Prostate gland (tissue), 2 donors: ENCODE measurements around the gene INPP5K. TPM values are rescaled to one million over a fixed set of nuclear protein-coding genes. Genes with fewer than 3 reads are reported as not detected.

Experiments used
- DNase-seq: peaks from one replicate; pipeline ENCODE4 v3.0.0-alpha.2; 2019; ENCODE audit warnings: low spot score
- H3K27ac ChIP-seq, 2 donors: fragments of 200-600 bp; sonication (generic); 2 replicates each; pipeline ENCODE4 v1.5.1; 2017 to 2019
- H3K27me3 ChIP-seq: fragments of 200-600 bp; sonication (generic); replicated peaks from 2 replicates; pipeline ENCODE4 v1.5.1; 2019; ENCODE audit not compliant: insufficient read depth
- H3K36me3 ChIP-seq, 2 donors: fragments of 200-600 bp; sonication (generic); 1 replicate in 1 of 2; 2 replicates in 1 of 2; pipeline versions ENCODE4 v1.5.1 to v1.8.1; 2017 to 2019
- H3K4me1 ChIP-seq: fragments of 200-600 bp; sonication (generic); replicated peaks from 2 replicates; pipeline ENCODE4 v1.5.1; 2019
- H3K4me3 ChIP-seq, 2 donors: fragments of 200-600 bp; sonication (generic); 2 replicates each; pipeline ENCODE4 v1.5.1; 2017 to 2019
- H3K9me3 ChIP-seq: fragments of 200-600 bp; sonication (generic); 2 replicates; pipeline ENCODE4 v1.5.1; 2017
- POLR2A ChIP-seq: fragments of 450-650 bp; IDR thresholded peaks from one replicate; pipeline ENCODE4 v1.6.1; 2016; ENCODE audit warnings: antibody characterized with exemption, mild to moderate bottlenecking
- POLR2AphosphoS5 ChIP-seq: sonication (generic); formaldehyde crosslinking; IDR thresholded peaks from one replicate; pipeline ENCODE4 v1.6.1; 2017; ENCODE audit warnings: antibody characterized with exemption
- WGBS: methylation state at CpG from one replicate; pipeline ENCODE4 v1.1.5; 2018; 5-methylcytosine and 5-hydroxymethylcytosine counted together
- intact Hi-C: fragments of 100-400 bp; cut with DNase I; formaldehyde crosslinking; loops from one replicate; pipeline ENCODE4 v1.14.2; 2022
- total RNA-seq, 2 donors: library from RNA; depleted of rRNA; stranded (reverse); fragments of >200 nt; gene quantifications; one replicate each; pipeline ENCODE4 v1.1.0, GENCODE V29; 2016
- TF ChIP-seq, protein P1 (sequence below), 4 experiments: fragments of 200-600 bp in 2 of 4; fragments of 450-650 bp in 2 of 4; sonication (generic) in 2 of 4; IDR thresholded peaks; 1 replicate in 3 of 4; 2 replicates in 1 of 4; pipeline ENCODE4 v1.5.1; 2016 to 2019; ENCODE audit warnings: antibody characterized with exemption in 4 of 4, mild to moderate bottlenecking in 2 of 4, moderate library complexity in 2 of 4

INPP5K gene
- total RNA-seq, 2 donors from 2014 or later, result 82.7 to 87.4 TPM

DNA sequence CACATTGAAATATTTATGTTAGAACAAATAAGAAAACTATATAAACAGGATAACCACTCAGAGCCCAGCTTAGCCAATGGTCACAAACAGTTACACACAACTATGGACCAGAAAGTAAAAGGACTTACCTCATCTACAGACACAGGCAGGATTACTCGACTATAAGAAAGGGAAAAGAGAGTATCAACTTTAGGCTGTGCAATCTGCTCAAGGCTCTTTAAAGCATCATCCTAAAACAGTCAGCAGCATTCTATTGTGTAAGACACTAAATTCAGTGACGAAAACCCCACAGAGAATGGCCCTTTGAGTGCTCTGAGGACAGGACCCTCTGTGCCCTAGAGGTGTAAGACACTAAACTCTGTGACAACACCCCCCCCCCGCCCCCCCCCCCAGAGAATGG is 42.0 kb upstream of the INPP5K start:
- Histone ChIP-seq H3K27me3 (no peaks in the 10 kb centered on the region), H3K36me3 (no peaks in the 10 kb centered on the region), H3K27ac (no peak overlapping the region), H3K4me1 (peaks cover 33% of the 10 kb centered on the region), H3K9me3 (no peaks in the 10 kb centered on the region), H3K4me3 (no peak overlapping the region)
- WGBS, result 66% methylated on average over 3 of the region's 3 CpGs
- no peak for TF ChIP-seq POLR2A
- TF ChIP-seq, protein P1, sequence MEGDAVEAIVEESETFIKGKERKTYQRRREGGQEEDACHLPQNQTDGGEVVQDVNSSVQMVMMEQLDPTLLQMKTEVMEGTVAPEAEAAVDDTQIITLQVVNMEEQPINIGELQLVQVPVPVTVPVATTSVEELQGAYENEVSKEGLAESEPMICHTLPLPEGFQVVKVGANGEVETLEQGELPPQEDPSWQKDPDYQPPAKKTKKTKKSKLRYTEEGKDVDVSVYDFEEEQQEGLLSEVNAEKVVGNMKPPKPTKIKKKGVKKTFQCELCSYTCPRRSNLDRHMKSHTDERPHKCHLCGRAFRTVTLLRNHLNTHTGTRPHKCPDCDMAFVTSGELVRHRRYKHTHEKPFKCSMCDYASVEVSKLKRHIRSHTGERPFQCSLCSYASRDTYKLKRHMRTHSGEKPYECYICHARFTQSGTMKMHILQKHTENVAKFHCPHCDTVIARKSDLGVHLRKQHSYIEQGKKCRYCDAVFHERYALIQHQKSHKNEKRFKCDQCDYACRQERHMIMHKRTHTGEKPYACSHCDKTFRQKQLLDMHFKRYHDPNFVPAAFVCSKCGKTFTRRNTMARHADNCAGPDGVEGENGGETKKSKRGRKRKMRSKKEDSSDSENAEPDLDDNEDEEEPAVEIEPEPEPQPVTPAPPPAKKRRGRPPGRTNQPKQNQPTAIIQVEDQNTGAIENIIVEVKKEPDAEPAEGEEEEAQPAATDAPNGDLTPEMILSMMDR (IDR thresholded peaks at IDR 0.05), result no peak
- no peak for TF ChIP-seq POLR2AphosphoS5
- intact Hi-C loops, result no loop called here
- DNase-seq, result no peak

DNA sequence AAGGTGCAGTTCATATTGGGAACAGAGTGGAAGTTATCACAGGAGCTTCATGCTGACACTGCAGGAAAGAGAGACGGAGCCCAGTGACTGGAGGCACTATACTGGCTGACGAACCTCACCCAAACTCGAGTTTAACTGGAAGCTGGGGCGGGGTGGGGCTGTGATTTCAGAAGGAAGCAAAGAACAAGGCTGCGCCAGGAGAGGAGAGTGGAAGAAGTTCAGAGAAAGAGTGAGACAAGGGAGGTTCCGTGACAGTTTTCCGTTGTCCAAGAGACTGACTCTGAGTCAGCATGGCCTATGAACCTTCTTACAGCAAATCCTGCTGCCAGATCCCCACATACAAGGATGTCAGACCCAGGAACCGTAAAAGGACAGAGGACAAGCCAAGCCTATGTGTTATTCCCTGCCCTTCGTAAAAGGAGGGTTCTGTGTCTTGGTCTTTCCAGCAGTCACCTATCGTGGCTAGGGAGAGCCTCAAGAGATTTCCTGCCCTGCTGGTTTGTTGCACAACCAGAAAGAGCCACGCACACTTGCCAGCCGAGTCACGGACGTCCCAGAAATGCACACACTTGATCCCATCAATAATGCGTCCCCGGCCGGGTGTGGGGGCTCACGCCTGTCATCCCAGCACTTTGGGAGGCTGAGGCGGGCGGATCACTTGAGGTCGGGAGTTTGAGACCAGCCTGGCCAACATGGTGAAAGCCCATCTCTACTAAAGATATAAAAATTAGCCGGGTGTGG is 41.1 kb upstream of the INPP5K start:
- H3K27ac ChIP-seq, result no peak overlapping the region

DNA sequence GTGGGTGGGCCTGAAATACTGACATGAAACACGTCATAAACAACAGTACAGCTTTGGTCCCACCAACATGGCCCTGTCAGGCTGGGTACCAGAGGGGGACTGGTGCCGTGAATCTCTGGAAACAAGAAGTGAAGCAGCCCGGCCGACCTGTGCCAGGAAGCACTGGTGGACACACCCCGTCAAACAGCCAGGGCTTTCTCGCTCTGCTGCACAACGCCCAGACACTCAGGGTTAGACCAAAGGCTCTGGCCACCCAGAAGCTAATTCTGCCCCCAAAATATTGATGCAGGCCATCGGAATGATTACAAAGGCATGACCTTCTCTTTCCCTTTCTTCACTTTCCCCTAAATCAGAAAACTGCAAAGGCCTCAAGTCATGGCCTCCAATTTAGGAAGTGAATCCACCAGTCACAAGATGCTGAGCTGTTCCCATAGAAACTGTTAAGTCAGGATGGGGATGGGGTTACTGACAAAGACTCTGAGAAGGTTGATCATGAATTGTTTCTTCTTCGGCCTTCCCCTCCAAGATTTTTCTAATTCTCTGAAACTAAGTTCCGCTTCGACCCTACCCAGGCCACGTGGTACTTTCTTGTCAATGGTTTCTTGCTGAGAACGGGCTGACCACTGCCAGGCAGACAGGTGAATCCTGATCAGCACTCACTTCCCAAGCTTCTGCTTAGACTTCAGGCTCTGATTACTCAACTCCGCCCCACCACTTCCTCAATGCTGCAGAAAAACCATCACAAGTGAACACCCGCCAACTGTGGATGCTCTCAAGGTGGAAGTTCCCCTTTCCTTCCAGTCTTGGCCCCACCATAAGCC is 39.4 kb upstream of the INPP5K start:
- Histone ChIP-seq H3K27ac (no peak overlapping the region), H3K36me3 (no peaks in the 10 kb centered on the region), H3K27me3 (no peaks in the 10 kb centered on the region), H3K4me1 (peaks cover 24% of the 10 kb centered on the region), H3K4me3 (no peak overlapping the region), H3K9me3 (no peaks in the 10 kb centered on the region)
- WGBS, result 68% methylated on average over 15 of the region's 15 CpGs
- intact Hi-C loops, result no loop called here
- no peak for DNase-seq
- TF ChIP-seq POLR2A (no peak), POLR2AphosphoS5 (no peak)
- TF ChIP-seq, protein P1 (IDR thresholded peaks at IDR 0.05), result no peak

More for the DNA sequence above, 41.1 kb upstream of the INPP5K start:
- intact Hi-C loops, result no loop called here
- WGBS, result 76% methylated on average over 22 of the region's 22 CpGs
- TF ChIP-seq POLR2AphosphoS5, result no peak
- TF ChIP-seq, protein P1 (IDR thresholded peaks at IDR 0.05), result no peak
- no peak for TF ChIP-seq POLR2A
- Histone ChIP-seq H3K4me3 (no peak overlapping the region), H3K36me3 (no peaks in the 10 kb centered on the region), H3K9me3 (no peaks in the 10 kb centered on the region), H3K27me3 (no peaks in the 10 kb centered on the region), H3K4me1 (peaks cover 33% of the 10 kb centered on the region)
- DNase-seq, result no peak

GRCh38 chr17:1554751-1555540 is 38.5 kb upstream of the INPP5K start:
- Histone ChIP-seq H3K36me3 (no peaks in the 10 kb centered on the region), H3K9me3 (no peaks in the 10 kb centered on the region), H3K27me3 (no peaks in the 10 kb centered on the region), H3K4me3 (no peak overlapping the region), H3K27ac (no peak overlapping the region), H3K4me1 (peaks cover 17% of the 10 kb centered on the region)
- TF ChIP-seq POLR2AphosphoS5 (no peak), POLR2A (no peak)
- TF ChIP-seq, protein P1 (IDR thresholded peaks at IDR 0.05), result no peak
- intact Hi-C loops, result no loop called here
- WGBS, result 55% methylated on average over 9 of the region's 9 CpGs
- no peak for DNase-seq
